ENCODE data around the gene DYNLT4.

- no peak for TF ChIP-seq CTCF (IDR thresholded peaks at IDR 0.05)
- TF ChIP-seq POLR2A (IDR thresholded peaks at IDR 0.05) = peak; percentile 45
Observed at GRCh38 chr1:44807364-44808062, 362 bp upstream of the DYNLT4 start.
